ENCODE results near the gene GAB4. TPM values are rescaled to one million over a fixed set of nuclear protein-coding genes. Genes with fewer than 3 reads are reported as not detected.
"Not testable (repeated sequence)": the region's sequence is repeated elsewhere in the genome, so short reads cannot be mapped to it uniquely, and the experiment has no call there.

Gene GAB4
- total RNA-seq, 1 experiment from 2014 or later, result not detected

- DNase-seq (ENCODE audit: low read depth), result no peak
Measured at GRCh38 chr22:16958475-16958874, 49.5 kb downstream of the GAB4 start.

GRCh38 chr22:16957781-16958180 is 50.2 kb downstream of the GAB4 start:
- DNase-seq (ENCODE audit: low read depth), result no peak

- DNase-seq (ENCODE audit: low read depth), result no peak
Measured at GRCh38 chr22:16956290-16956689, 51.7 kb downstream of the GAB4 start.

GRCh38 chr22:16955678-16956210 is 52.3 kb downstream of the GAB4 start:
- DNase-seq (ENCODE audit: low read depth), result peak; percentile 54

- no peak for DNase-seq (ENCODE audit: low read depth)
Measured at GRCh38 chr22:16955081-16955480, 52.9 kb downstream of the GAB4 start.

- DNase-seq (ENCODE audit: low read depth), result no peak
Measured at GRCh38 chr22:16954060-16954403, 54.0 kb downstream of the GAB4 start.

GRCh38 chr22:16953206-16954059 is 54.6 kb downstream of the GAB4 start:
- no peak for DNase-seq (ENCODE audit: low read depth)

- DNase-seq (ENCODE audit: low read depth), result peak; percentile 41
Measured at GRCh38 chr22:16949561-16949960, 58.5 kb downstream of the GAB4 start.

GRCh38 chr22:16937811-16938210 is 70.2 kb downstream of the GAB4 start:
- no peak for DNase-seq (ENCODE audit: low read depth)

- DNase-seq (ENCODE audit: low read depth), result not testable (repeated sequence)
Measured at GRCh38 chr22:16937209-16937608, 70.8 kb downstream of the GAB4 start.

GRCh38 chr22:16936625-16937024 is 71.4 kb downstream of the GAB4 start:
- no peak for DNase-seq (ENCODE audit: low read depth)

- no peak for DNase-seq (ENCODE audit: low read depth)
Measured at GRCh38 chr22:16935209-16935608, 72.8 kb downstream of the GAB4 start.

- DNase-seq (ENCODE audit: low read depth), result no peak
Measured at GRCh38 chr22:16933291-16934282, 74.4 kb downstream of the GAB4 start.

GRCh38 chr22:16932577-16932976 is 75.4 kb downstream of the GAB4 start:
- no peak for DNase-seq (ENCODE audit: low read depth)

- DNase-seq (ENCODE audit: low read depth), result no peak
Measured at GRCh38 chr22:16925407-16925966, 82.5 kb downstream of the GAB4 start.

- DNase-seq (ENCODE audit: low read depth), result no peak
Measured at GRCh38 chr22:16922706-16923105, 85.3 kb downstream of the GAB4 start.

GRCh38 chr22:16922076-16922475 is 85.9 kb downstream of the GAB4 start:
- no peak for DNase-seq (ENCODE audit: low read depth)

GRCh38 chr22:16917144-16918003 is 90.6 kb downstream of the GAB4 start:
- DNase-seq (ENCODE audit: low read depth), result peak; percentile 67

GRCh38 chr22:16915701-16916100 is 92.3 kb downstream of the GAB4 start:
- DNase-seq (ENCODE audit: low read depth), result peak; percentile 76

GRCh38 chr22:16914911-16915310 is 93.1 kb downstream of the GAB4 start:
- DNase-seq (ENCODE audit: low read depth), result not testable (repeated sequence)

- DNase-seq (ENCODE audit: low read depth), result no peak
Measured at GRCh38 chr22:16914006-16914405, 94.0 kb downstream of the GAB4 start.

Measured in Daoy (cell line).